Measurements from ENCODE around the gene R3HDM2.
"Not testable (repeated sequence)": the region's sequence is repeated elsewhere in the genome, so short reads cannot be mapped to it uniquely, and the experiment has no call there.

The R3HDM2 gene

GRCh38 chr12:57416039-57416996, 14.5 kb downstream of the R3HDM2 start:
- in situ Hi-C loops (cut with MboI; ENCODE audit: low pct_unique_long_range_greater_than_20kb, low sequenced_read_pairs, unreplicated experiment) = no loop called here
- DNase-seq (ENCODE audit: low spot score) = no peak
- TF ChIP-seq CTCF (IDR thresholded peaks at IDR 0.05; ENCODE audit: extremely low read depth, insufficient read depth, missing control alignments) = no peak

- no peak for DNase-seq (ENCODE audit: low spot score)
- in situ Hi-C loops (cut with MboI; ENCODE audit: low pct_unique_long_range_greater_than_20kb, low sequenced_read_pairs, unreplicated experiment) = no loop called here
Observed at GRCh38 chr12:57415088-57415487, 15.8 kb downstream of the R3HDM2 start.

GRCh38 chr12:57414160-57414559, 16.7 kb downstream of the R3HDM2 start:
- DNase-seq (ENCODE audit: low spot score); in situ Hi-C loops (cut with MboI; ENCODE audit: low pct_unique_long_range_greater_than_20kb, low sequenced_read_pairs, unreplicated experiment): not testable (repeated sequence)

More at GRCh38 chr12:57415088-57415487, 15.8 kb downstream of the R3HDM2 start:
- no peak for TF ChIP-seq CTCF (IDR thresholded peaks at IDR 0.05; ENCODE audit: extremely low read depth, insufficient read depth, missing control alignments)

GRCh38 chr12:57410534-57410933, 20.3 kb downstream of the R3HDM2 start:
- in situ Hi-C loops (cut with MboI; ENCODE audit: low pct_unique_long_range_greater_than_20kb, low sequenced_read_pairs, unreplicated experiment) = no loop called here
- TF ChIP-seq CTCF (IDR thresholded peaks at IDR 0.05; ENCODE audit: extremely low read depth, insufficient read depth, missing control alignments) = no peak
- no peak for DNase-seq (ENCODE audit: low spot score)

- no peak for TF ChIP-seq CTCF (IDR thresholded peaks at IDR 0.05; ENCODE audit: extremely low read depth, insufficient read depth, missing control alignments)
- no peak for DNase-seq (ENCODE audit: low spot score)
- in situ Hi-C loops (cut with MboI; ENCODE audit: low pct_unique_long_range_greater_than_20kb, low sequenced_read_pairs, unreplicated experiment) = no loop called here
Observed at GRCh38 chr12:57404966-57405640, 25.7 kb downstream of the R3HDM2 start.

- in situ Hi-C loops (cut with MboI; ENCODE audit: low pct_unique_long_range_greater_than_20kb, low sequenced_read_pairs, unreplicated experiment); DNase-seq (ENCODE audit: low spot score): not testable (repeated sequence)
Observed at GRCh38 chr12:57402156-57402555, 28.7 kb downstream of the R3HDM2 start.

GRCh38 chr12:57401165-57401564, 29.7 kb downstream of the R3HDM2 start:
- no peak for TF ChIP-seq CTCF (IDR thresholded peaks at IDR 0.05; ENCODE audit: extremely low read depth, insufficient read depth, missing control alignments)
- DNase-seq (ENCODE audit: low spot score) = no peak
- in situ Hi-C loops (cut with MboI; ENCODE audit: low pct_unique_long_range_greater_than_20kb, low sequenced_read_pairs, unreplicated experiment) = no loop called here

GRCh38 chr12:57399718-57400463, 31.0 kb downstream of the R3HDM2 start:
- in situ Hi-C loops (cut with MboI; ENCODE audit: low pct_unique_long_range_greater_than_20kb, low sequenced_read_pairs, unreplicated experiment); DNase-seq (ENCODE audit: low spot score): not testable (repeated sequence)
